HepG2 (cell line): ENCODE data around the gene EPHA1. TPM values are rescaled to one million over a fixed set of nuclear protein-coding genes. Genes with fewer than 3 reads are reported as not detected.

Source experiments
- ATAC-seq: fragments of 200-7000 bp; cut with Tn5 transposase; 3 replicates; pipeline ENCODE4 v1.9.1; 2020; ENCODE audit warnings: mild to moderate bottlenecking, moderate library complexity
- BruUV-seq: library from RNA; stranded (reverse); fragments of 400-500 nt; replicated peaks from 2 replicates; lab custom pipeline; 2021; lab: Mats Ljungman, UMichigan
- CTCF ChIA-PET: fragments of 300-600 bp; formaldehyde crosslinking; extraction: SDS; loops from one replicate; lab custom pipeline; 2021; ENCODE audit warnings: low total read pairs, inconsistent platforms, low intra/inter-chr PET ratio; lab: Yijun Ruan, JAX
- POLR2A ChIA-PET: fragments of 350-600 bp; sonication (Branson Sonifier 250); formaldehyde crosslinking; loops from one replicate; lab custom pipeline; 2020; ENCODE audit warnings: antibody characterized with exemption, inconsistent platforms; lab: Yijun Ruan, JAX
- DNase-seq: peaks from one replicate; pipeline ENCODE4 v3.0.0-alpha.2; 2015; ENCODE audit warnings: low spot score
- FAIRE-seq: peaks from 3 replicates; lab custom pipeline; 2011; peaks lifted over from hg19 to GRCh38; lab: Jason Lieb, UNC
- H2AFZ ChIP-seq: one replicate; pipeline ENCODE4 v1.6.1; 2011; ENCODE audit warnings: low read length, inconsistent platforms
- H3K27ac ChIP-seq: fragments of 300-600 bp; 3 replicates; pipeline ENCODE4 v1.8.0; 2011; ENCODE audit warnings: mixed run types, mild to moderate bottlenecking, mixed read lengths, low read length, inconsistent platforms; ENCODE audit not compliant: insufficient read depth; ENCODE audit errors: extremely low read length
- H3K27me3 ChIP-seq, 2 experiments: fragments of 200-600 bp in 1 of 2; 2 replicates in 1 of 2; 3 replicates in 1 of 2; pipeline versions ENCODE4 v1.6.0 to v1.8.0; 2011; ENCODE audit warnings: low read length in 2 of 2, mild to moderate bottlenecking in 2 of 2, moderate library complexity in 2 of 2, inconsistent platforms in 1 of 2; ENCODE audit not compliant: insufficient read depth in 2 of 2, control insufficient read depth in 1 of 2
- H3K36me3 ChIP-seq, 2 experiments: fragments of 200-600 bp in 1 of 2; replicated peaks in 1 of 2; 2 replicates in 1 of 2; 3 replicates in 1 of 2; pipeline versions ENCODE4 v1.5.1 to v1.8.0; 2011; ENCODE audit warnings: low read length in 2 of 2, inconsistent platforms in 1 of 2; ENCODE audit not compliant: insufficient read depth in 2 of 2, control insufficient read depth in 1 of 2
- H3K4me1 ChIP-seq: 2 replicates; pipeline ENCODE4 v1.5.1; 2012; ENCODE audit warnings: low read length, inconsistent platforms; ENCODE audit not compliant: insufficient read depth
- H3K4me2 ChIP-seq: 2 replicates; pipeline ENCODE4 v1.6.0; 2011; ENCODE audit warnings: low read depth, low read length, inconsistent platforms
- H3K4me3 ChIP-seq, 3 experiments: fragments of 200-600 bp in 1 of 3; sonication (generic), shearing (Covaris generic) in 1 of 3; replicated peaks in 1 of 3; 2 replicates each; pipeline ENCODE4 v1.5.1; 2011 to 2016; ENCODE audit warnings: low read length in 3 of 3, inconsistent platforms in 2 of 3, low read depth in 2 of 3, mild to moderate bottlenecking in 2 of 3, control low read depth in 1 of 3, mixed read lengths in 1 of 3; ENCODE audit not compliant: insufficient read depth in 1 of 3
- H3K79me2 ChIP-seq: one replicate; pipeline ENCODE4 v1.6.1; 2011; ENCODE audit warnings: low read length, inconsistent platforms; ENCODE audit not compliant: insufficient read depth
- H3K9ac ChIP-seq: 2 replicates; pipeline ENCODE4 v1.6.0; 2011; ENCODE audit warnings: mild to moderate bottlenecking, low read depth, low read length, inconsistent platforms; ENCODE audit not compliant: insufficient read depth
- H3K9me3 ChIP-seq: 2 replicates; pipeline ENCODE4 v1.5.1; 2012; ENCODE audit warnings: mild to moderate bottlenecking, low read length
- H4K20me1 ChIP-seq: 2 replicates; pipeline ENCODE4 v1.6.0; 2011; ENCODE audit warnings: inconsistent platforms, mild to moderate bottlenecking, low read length, moderate library complexity; ENCODE audit not compliant: insufficient read depth
- DNMT3B ChIP-seq: conservative IDR thresholded peaks from 2 replicates; pipeline ENCODE4 v1.6.1; 2016; ENCODE audit warnings: missing biosample characterization, control low read depth
- KDM4B ChIP-seq: sonication (generic); formaldehyde crosslinking; IDR thresholded peaks from 2 replicates; pipeline ENCODE4 v1.4.0; 2020; ENCODE audit warnings: missing genetic modification reagents
- MEIS1 ChIP-seq: sonication (generic); formaldehyde crosslinking; IDR thresholded peaks from 2 replicates; pipeline ENCODE4 v1.9.0; 2021; ENCODE audit warnings: mild to moderate bottlenecking, missing genetic modification reagents, moderate library complexity, borderline replicate concordance
- NRL ChIP-seq: sonication (generic); formaldehyde crosslinking; IDR thresholded peaks from 2 replicates; pipeline ENCODE4 v1.5.0; 2020; ENCODE audit warnings: missing genetic modification reagents, mild to moderate bottlenecking, moderate library complexity, borderline replicate concordance
- RBM39 ChIP-seq: fragments of 200-400 bp; formaldehyde crosslinking; IDR thresholded peaks from one replicate; pipeline ENCODE4 v1.6.1; 2018; ENCODE audit warnings: antibody characterized with exemption, mild to moderate bottlenecking, low read depth, low read length; ENCODE audit not compliant: poor library complexity, severe bottlenecking
- SMARCE1 ChIP-seq: fragments of 450-650 bp; IDR thresholded peaks from 2 replicates; pipeline ENCODE4 v1.6.1; 2017; ENCODE audit warnings: borderline replicate concordance
- ZMYM2 ChIP-seq: sonication (generic); formaldehyde crosslinking; IDR thresholded peaks from 2 replicates; pipeline ENCODE4 v1.8.0; 2022; ENCODE audit warnings: mild to moderate bottlenecking, missing genetic modification reagents
- ZNF879 ChIP-seq: sonication (generic); formaldehyde crosslinking; IDR thresholded peaks from 2 replicates; pipeline ENCODE4 v1.8.1; 2023; ENCODE audit warnings: missing genetic modification reagents
- WGBS: methylation state at CpG from one replicate; pipeline ENCODE4 v1.1.6; 2017; ENCODE audit warnings: low lambda C conversion rate; 5-methylcytosine and 5-hydroxymethylcytosine counted together
- in situ Hi-C: cut with HindIII; loops from 2 replicates; pipeline ENCODE4 v1.10.0; 2017; ENCODE audit warnings: low pct_unique_long_range_greater_than_20kb; ENCODE audit not compliant: extremely low pct_ligation_motif_present
- intact Hi-C: fragments of 100-400 bp; cut with micrococcal nuclease; formaldehyde crosslinking; loops from one replicate; pipeline ENCODE4 v1.10.0; 2022; ENCODE audit not compliant: unreplicated experiment
- polyA plus RNA-seq, 8 experiments: library from polyadenylated mRNA; depleted of rRNA in 3 of 8; stranded (reverse) in 7 of 8; unstranded in 1 of 8; fragments of >200 nt; fragmentation: Illumina TruSeq in 4 of 8; extraction: Trizol in 4 of 8; gene quantifications; 2 replicates each; pipeline versions ENCODE4 v1.2.1 to v1.2.3, GENCODE V29; 2011 to 2016; ENCODE audit warnings: low read depth in 4 of 8, missing spikeins in 1 of 8, mixed read lengths in 1 of 8; ENCODE audit not compliant: insufficient read depth in 1 of 8
- total RNA-seq, 5 experiments: library from RNA; depleted of rRNA; stranded (reverse); fragments of >200 nt; fragmentation: Illumina TruSeq; extraction: Trizol; gene quantifications; 2 replicates each; pipeline ENCODE4 v1.2.3, GENCODE V29; 2016; ENCODE audit warnings: low read depth in 1 of 5
- TF ChIP-seq, protein P1 (sequence below): sonication (generic); formaldehyde crosslinking; IDR thresholded peaks from 2 replicates; pipeline ENCODE4 v1.9.0; 2022; ENCODE audit warnings: missing genetic modification reagents, mild to moderate bottlenecking, borderline replicate concordance
- TF ChIP-seq, protein P2 (sequence below): sonication (generic); formaldehyde crosslinking; IDR thresholded peaks from 2 replicates; pipeline ENCODE4 v1.8.1; 2023; ENCODE audit warnings: missing genetic modification reagents, mild to moderate bottlenecking, borderline replicate concordance
- TF ChIP-seq, protein P3 (sequence below): sonication (generic); formaldehyde crosslinking; conservative IDR thresholded peaks from 2 replicates; pipeline ENCODE4 v1.8.1; 2023; ENCODE audit warnings: missing genetic modification reagents
- TF ChIP-seq, protein P4 (sequence below): sonication (generic); formaldehyde crosslinking; IDR thresholded peaks from 2 replicates; pipeline ENCODE4 v1.8.0; 2022; ENCODE audit warnings: mild to moderate bottlenecking, missing genetic modification reagents, borderline replicate concordance

Gene EPHA1
- total and polyA plus RNA-seq, 2 of the 13 experiments (the other 11 are each of a cell fraction or from before 2014, with no cell fraction given): 4.6 to 17.1 TPM

DNA sequence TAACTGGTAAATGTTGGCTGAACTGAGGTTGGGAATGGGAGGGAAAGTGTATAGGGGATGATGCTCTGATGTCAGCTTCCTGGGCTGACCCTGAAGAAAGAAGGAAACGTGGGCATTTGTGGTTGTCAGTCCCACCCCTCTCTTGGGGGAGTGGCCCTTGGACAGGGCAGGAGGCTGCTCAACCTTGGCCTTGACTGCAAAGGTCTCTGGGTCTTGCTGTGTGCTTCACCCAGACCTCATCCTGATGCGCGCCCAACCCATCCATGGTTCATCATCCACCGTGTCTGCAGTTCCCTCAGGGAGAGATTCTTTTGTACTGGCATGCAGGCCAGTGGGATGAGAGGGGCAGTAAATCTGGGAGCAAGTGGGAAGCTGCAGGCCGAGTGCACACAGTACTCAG, 32.3 kb downstream of the EPHA1 start:
- DNase-seq (no peak), ATAC-seq (no peak), FAIRE-seq (no peak)
- H2AFZ ChIP-seq: no peak overlapping the region
- BruUV-seq: no TSS peak
- 32% methylated on average over 3 of the region's 5 CpGs for WGBS
- no peaks in the 10 kb centered on the region for H3K79me2 ChIP-seq
- no peak overlapping the region for H3K4me3 ChIP-seq
- peaks cover 21% of the 10 kb centered on the region for H3K4me1 ChIP-seq
- no peaks in the 10 kb centered on the region for H3K36me3 ChIP-seq
- H3K27me3 ChIP-seq: no peaks in the 10 kb centered on the region
- in situ Hi-C loops: loop anchor here (25.0 kb wide), 1 partner anchor 536 kb away; the partner anchor contains the start of gene TCAF1
- H3K27ac ChIP-seq: no peak overlapping the region
- H4K20me1 ChIP-seq: no peaks in the 10 kb centered on the region
- POLR2A ChIA-PET: no interaction called here
- H3K9me3 ChIP-seq: no peaks in the 10 kb centered on the region
- TF ChIP-seq ZMYM2 (no peak), DNMT3B (CRISPR knock-in tag) (no peak), ZNF879 (no peak), KDM4B (CRISPR knock-in tag) (no peak), RBM39 (no peak), NRL (CRISPR knock-in tag) (no peak), MEIS1 (CRISPR knock-in tag) (no peak), SMARCE1 (no peak)
- TF ChIP-seq, protein P1, sequence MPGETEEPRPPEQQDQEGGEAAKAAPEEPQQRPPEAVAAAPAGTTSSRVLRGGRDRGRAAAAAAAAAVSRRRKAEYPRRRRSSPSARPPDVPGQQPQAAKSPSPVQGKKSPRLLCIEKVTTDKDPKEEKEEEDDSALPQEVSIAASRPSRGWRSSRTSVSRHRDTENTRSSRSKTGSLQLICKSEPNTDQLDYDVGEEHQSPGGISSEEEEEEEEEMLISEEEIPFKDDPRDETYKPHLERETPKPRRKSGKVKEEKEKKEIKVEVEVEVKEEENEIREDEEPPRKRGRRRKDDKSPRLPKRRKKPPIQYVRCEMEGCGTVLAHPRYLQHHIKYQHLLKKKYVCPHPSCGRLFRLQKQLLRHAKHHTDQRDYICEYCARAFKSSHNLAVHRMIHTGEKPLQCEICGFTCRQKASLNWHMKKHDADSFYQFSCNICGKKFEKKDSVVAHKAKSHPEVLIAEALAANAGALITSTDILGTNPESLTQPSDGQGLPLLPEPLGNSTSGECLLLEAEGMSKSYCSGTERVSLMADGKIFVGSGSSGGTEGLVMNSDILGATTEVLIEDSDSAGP: no peak
- TF ChIP-seq, protein P2, sequence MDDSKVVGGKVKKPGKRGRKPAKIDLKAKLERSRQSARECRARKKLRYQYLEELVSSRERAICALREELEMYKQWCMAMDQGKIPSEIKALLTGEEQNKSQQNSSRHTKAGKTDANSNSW: no peak
- TF ChIP-seq, protein P3, sequence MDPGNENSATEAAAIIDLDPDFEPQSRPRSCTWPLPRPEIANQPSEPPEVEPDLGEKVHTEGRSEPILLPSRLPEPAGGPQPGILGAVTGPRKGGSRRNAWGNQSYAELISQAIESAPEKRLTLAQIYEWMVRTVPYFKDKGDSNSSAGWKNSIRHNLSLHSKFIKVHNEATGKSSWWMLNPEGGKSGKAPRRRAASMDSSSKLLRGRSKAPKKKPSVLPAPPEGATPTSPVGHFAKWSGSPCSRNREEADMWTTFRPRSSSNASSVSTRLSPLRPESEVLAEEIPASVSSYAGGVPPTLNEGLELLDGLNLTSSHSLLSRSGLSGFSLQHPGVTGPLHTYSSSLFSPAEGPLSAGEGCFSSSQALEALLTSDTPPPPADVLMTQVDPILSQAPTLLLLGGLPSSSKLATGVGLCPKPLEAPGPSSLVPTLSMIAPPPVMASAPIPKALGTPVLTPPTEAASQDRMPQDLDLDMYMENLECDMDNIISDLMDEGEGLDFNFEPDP (CRISPR knock-in tag): no peak
- TF ChIP-seq, protein P4, sequence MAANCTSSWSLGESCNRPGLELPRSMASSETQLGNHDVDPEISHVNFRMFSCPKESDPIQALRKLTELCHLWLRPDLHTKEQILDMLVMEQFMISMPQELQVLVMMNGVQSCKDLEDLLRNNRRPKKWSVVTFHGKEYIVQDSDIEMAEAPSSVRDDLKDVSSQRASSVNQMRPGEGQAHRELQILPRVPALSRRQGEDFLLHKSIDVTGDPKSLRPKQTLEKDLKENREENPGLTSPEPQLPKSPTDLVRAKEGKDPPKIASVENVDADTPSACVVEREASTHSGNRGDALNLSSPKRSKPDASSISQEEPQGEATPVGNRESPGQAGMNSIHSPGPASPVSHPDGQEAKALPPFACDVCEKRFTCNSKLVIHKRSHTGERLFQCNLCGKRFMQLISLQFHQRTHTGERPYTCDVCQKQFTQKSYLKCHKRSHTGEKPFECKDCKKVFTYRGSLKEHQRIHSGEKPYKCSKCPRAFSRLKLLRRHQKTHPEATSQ (CRISPR knock-in tag): no peak
- no peak overlapping the region for H3K4me2 ChIP-seq
- H3K9ac ChIP-seq: no peak overlapping the region
- CTCF ChIA-PET: no interaction called here
- intact Hi-C loops: no loop called here
